GM19099 (cell line): ENCODE measurements around the gene SFXN5.

Experiments used
- POLR2A ChIP-seq: IDR thresholded peaks from 3 replicates; pipeline ENCODE4 v1.6.1; 2011; ENCODE audit warnings: low read depth; ENCODE audit not compliant: insufficient read length; ENCODE audit errors: extremely low read depth

Gene SFXN5

GRCh38 chr2:73043929-73044832, 27.3 kb downstream of the SFXN5 start:
- no peak for TF ChIP-seq POLR2A

- TF ChIP-seq POLR2A, result no peak
Observed at GRCh38 chr2:73043276-73043675, 28.2 kb downstream of the SFXN5 start.

- no peak for TF ChIP-seq POLR2A
Observed at GRCh38 chr2:73037947-73038585, 33.4 kb downstream of the SFXN5 start.

- TF ChIP-seq POLR2A, result no peak
Observed at GRCh38 chr2:73036766-73037165, 34.7 kb downstream of the SFXN5 start.

- TF ChIP-seq POLR2A, result no peak
Observed at GRCh38 chr2:73035899-73036711, 35.4 kb downstream of the SFXN5 start.

GRCh38 chr2:73034661-73035375, 36.7 kb downstream of the SFXN5 start:
- TF ChIP-seq POLR2A, result no peak

- no peak for TF ChIP-seq POLR2A
Observed at GRCh38 chr2:73033766-73034381, 37.6 kb downstream of the SFXN5 start.

- no peak for TF ChIP-seq POLR2A
Observed at GRCh38 chr2:73033142-73033765, 38.3 kb downstream of the SFXN5 start.

- TF ChIP-seq POLR2A, result no peak
Observed at GRCh38 chr2:73032702-73033097, 38.8 kb downstream of the SFXN5 start.

- no peak for TF ChIP-seq POLR2A
Observed at GRCh38 chr2:73031725-73032701, 39.5 kb downstream of the SFXN5 start.

- no peak for TF ChIP-seq POLR2A
Observed at GRCh38 chr2:73031095-73031678, 40.3 kb downstream of the SFXN5 start.

- no peak for TF ChIP-seq POLR2A
Observed at GRCh38 chr2:73028841-73029240, 42.7 kb downstream of the SFXN5 start.

GRCh38 chr2:73027340-73027739, 44.2 kb downstream of the SFXN5 start:
- no peak for TF ChIP-seq POLR2A

- TF ChIP-seq POLR2A, result no peak
Observed at GRCh38 chr2:73023497-73023896, 48.0 kb downstream of the SFXN5 start.
